ES-I3 (cell line): ENCODE data around the gene LARP4B.
"Not testable (repeated sequence)": the region's sequence is repeated elsewhere in the genome, so short reads cannot be mapped to it uniquely, and the experiment has no call there.

Experiments used
- H3K36me3 ChIP-seq: 2 replicates; pipeline ENCODE4 v1.6.1; 2013; ENCODE audit warnings: mild to moderate bottlenecking, low read length, control low read depth, moderate library complexity; ENCODE audit not compliant: insufficient read depth
- H3K4me1 ChIP-seq: 2 replicates; pipeline ENCODE4 v1.6.1; 2013; ENCODE audit warnings: mild to moderate bottlenecking, control low read depth, low read length; ENCODE audit not compliant: insufficient read depth
- H3K9ac ChIP-seq: 2 replicates; pipeline ENCODE4 v1.6.1; 2013; ENCODE audit warnings: low read depth, mild to moderate bottlenecking, low read length, moderate library complexity
- H3K9me3 ChIP-seq: 2 replicates; pipeline ENCODE4 v1.6.1; 2013; ENCODE audit warnings: mild to moderate bottlenecking, low read length, moderate library complexity; ENCODE audit not compliant: control insufficient read depth, insufficient read depth

Gene LARP4B

DNA sequence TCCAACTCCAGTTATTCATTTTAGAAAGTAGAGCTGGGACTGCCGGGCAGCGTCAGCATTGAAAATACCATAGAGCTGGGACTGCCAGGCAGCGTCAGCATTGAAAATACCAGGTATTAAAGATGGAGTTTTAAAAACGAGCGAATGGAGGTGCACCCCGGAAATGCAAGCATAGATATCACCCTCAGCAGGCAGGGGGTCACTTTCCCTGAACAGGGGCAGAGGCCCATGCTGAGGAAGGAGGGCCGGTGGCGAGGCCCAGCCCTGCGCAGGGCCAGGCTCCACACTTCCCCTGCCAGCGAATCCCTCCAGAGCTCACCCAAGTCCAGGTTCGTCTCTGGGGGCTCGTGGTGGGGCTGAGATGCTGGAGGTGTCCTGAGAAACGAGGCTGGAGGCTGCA is 157.3 kb downstream of the LARP4B start:
- H3K9ac ChIP-seq = no peak overlapping the region
- H3K4me1 ChIP-seq = peaks cover 5% of the 10 kb centered on the region; the same call in 1 of the 2 replicates
- H3K9me3 ChIP-seq = no peaks in the 10 kb centered on the region
- H3K36me3 ChIP-seq = no peaks in the 10 kb centered on the region

DNA sequence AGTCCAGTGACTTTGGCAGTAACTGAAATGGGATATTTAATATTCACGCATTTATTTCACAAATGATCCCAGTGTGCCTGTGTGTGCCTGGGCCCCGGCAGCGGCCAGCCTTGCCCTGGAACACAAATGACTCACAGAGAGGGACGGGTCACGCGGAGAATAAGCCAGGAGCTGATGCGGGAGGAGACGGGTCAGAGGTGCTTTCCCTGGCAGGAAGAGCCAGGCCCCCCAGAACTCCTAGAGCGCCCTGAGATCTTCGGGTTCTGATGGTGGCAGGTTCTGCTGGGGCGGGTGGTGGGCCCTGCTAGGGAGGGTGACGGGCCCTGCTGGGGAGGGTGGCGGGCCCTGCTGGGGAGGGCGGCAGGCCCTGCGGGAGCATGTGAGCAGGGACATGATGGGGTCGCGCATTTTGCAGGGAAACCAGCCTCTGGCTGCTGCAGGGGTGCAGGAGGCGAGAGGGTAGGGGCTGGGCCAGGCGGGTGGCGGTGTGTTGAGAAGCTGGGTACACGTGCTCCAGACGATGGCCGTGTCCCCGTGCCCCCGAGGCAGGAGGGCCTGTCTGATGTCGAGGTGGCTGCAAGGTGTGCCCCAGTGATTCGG is 157.8 kb downstream of the LARP4B start:
- H3K36me3 ChIP-seq = no peaks in the 10 kb centered on the region
- H3K9ac ChIP-seq = no peak overlapping the region
- no peaks in the 10 kb centered on the region; the same call in 1 of the 2 replicates for H3K4me1 ChIP-seq
- H3K9me3 ChIP-seq = no peaks in the 10 kb centered on the region

DNA sequence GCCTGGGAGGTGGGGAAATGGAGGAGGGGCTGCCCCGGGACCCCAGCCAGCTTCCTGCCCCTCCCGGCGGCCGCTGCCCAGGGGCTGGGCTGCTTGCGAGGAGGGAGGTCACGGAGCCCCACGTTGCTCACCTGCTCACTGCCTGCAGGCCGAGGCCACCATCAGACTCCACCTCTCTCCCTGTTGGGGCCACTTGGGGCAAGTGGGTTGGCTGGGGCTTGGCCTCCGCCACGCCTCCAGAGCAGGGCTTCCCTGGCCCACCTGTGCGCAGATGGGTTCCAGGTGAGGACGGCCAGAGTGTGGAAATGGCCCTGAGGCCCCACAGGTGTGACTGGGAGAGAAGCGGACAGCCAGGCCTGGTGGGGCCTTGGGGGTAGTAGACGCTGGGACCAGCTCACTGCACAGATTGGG is 159.3 kb downstream of the LARP4B start:
- Histone ChIP-seq H3K36me3 (no peaks in the 10 kb centered on the region), H3K9me3 (no peaks in the 10 kb centered on the region), H3K9ac (no peak overlapping the region), H3K4me1 (no peaks in the 10 kb centered on the region)

GRCh38 chr10:771647-772046 is 159.9 kb downstream of the LARP4B start:
- H3K9me3 ChIP-seq = no peaks in the 10 kb centered on the region
- no peaks in the 10 kb centered on the region for H3K4me1 ChIP-seq
- H3K36me3 ChIP-seq = no peaks in the 10 kb centered on the region
- H3K9ac ChIP-seq = no peak overlapping the region

- H3K9me3 ChIP-seq = no peaks in the 10 kb centered on the region
- no peaks in the 10 kb centered on the region for H3K4me1 ChIP-seq
- H3K9ac ChIP-seq = no peak overlapping the region
- H3K36me3 ChIP-seq = no peaks in the 10 kb centered on the region
These were observed 160.5 kb downstream of the LARP4B start for GRCh38 chr10:770975-771374.

DNA sequence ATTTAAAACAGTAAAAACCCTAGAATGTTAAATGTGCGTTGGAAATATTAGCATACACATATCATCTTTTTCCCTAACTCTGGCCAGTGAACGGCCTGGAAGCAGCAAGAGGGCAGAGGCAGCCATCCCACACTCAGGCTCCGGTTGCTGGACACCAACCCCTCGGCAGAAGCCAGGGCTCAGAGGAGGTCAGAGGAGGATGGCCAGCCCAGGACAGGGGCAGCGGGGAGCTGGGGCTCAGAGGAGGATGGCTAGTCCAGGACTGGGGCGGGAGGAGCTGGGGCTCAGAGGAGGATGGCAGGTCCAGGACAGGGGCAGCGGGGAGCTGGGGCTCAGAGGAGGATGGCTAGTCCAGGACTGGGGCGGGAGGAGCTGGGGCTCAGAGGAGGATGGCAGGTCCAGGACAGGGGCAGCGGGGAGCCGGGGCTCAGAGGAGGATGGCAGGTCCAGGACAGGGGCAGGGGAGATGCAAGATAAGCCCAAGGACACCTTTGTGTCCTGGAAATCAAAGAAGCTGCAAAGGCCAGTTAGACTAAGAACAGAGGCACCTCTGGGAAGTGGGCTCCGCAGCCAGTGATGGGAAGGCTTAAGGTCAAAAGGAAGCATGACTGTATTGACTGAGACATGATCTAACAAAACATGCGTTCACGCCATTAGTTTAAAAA is 161.3 kb downstream of the LARP4B start:
- H3K9me3 ChIP-seq, H3K9ac ChIP-seq, H3K36me3 ChIP-seq, H3K4me1 ChIP-seq: not testable (repeated sequence)

GRCh38 chr10:767794-768193 is 163.7 kb downstream of the LARP4B start:
- H3K36me3 ChIP-seq = no peaks in the 10 kb centered on the region
- no peaks in the 10 kb centered on the region for H3K4me1 ChIP-seq
- no peaks in the 10 kb centered on the region for H3K9me3 ChIP-seq
- H3K9ac ChIP-seq = no peak overlapping the region

DNA sequence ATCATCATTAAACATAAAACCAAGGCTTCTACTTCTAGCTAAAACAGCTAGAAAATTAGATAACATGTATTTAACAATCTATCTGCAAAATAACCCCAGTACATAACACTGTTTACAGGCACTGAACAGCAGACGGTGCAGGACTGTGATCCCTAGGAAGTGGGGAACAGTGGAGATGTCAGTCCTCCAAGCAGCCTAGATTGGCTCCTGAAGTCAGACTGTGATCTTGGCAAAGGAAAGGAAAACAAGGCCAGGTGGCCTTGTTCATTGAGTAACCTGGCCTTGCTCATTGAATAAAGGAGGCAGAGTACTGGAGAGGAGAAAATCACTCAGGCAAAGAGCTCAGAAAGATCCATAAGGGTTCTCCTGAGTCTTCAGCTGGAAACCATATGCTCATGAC is 164.3 kb downstream of the LARP4B start:
- no peaks in the 10 kb centered on the region for H3K9me3 ChIP-seq
- H3K9ac ChIP-seq = no peak overlapping the region
- H3K36me3 ChIP-seq = no peaks in the 10 kb centered on the region
- H3K4me1 ChIP-seq = no peaks in the 10 kb centered on the region

GRCh38 chr10:761376-761775 is 170.1 kb downstream of the LARP4B start:
- H3K36me3 ChIP-seq = no peaks in the 10 kb centered on the region
- H3K9me3 ChIP-seq = no peaks in the 10 kb centered on the region
- H3K4me1 ChIP-seq = no peaks in the 10 kb centered on the region
- H3K9ac ChIP-seq = no peak overlapping the region

- H3K4me1 ChIP-seq = no peaks in the 10 kb centered on the region
- H3K9me3 ChIP-seq = no peaks in the 10 kb centered on the region
- no peak overlapping the region for H3K9ac ChIP-seq
- H3K36me3 ChIP-seq = no peaks in the 10 kb centered on the region
These were observed 170.9 kb downstream of the LARP4B start for GRCh38 chr10:760622-761021.

DNA sequence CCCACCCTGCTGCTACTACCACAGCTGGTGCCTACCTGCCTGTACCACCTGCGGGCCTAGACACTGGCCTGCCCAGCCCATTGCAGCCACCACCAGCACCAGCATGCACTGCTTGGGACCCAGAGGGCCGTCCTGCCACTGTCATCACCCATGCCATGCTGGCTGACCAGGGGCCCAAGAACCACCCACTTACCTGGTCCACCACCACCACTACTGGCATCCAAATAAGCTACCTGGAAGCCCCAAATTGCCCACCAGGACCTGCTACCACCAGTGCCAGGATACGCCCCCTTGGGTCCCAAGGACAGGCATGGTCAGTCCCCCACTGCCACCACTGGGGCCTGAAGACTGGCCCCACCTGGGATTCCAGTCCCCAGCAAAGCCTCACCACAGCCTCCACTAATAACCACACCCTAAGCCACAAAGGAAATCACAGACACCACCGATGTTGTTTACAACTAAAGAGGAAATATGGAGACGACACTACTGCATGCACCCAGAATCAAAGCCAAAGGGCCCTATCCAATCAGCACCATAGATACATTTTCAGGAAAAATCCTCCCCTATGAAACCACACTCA is 171.5 kb downstream of the LARP4B start:
- H3K9ac ChIP-seq = no peak overlapping the region
- no peaks in the 10 kb centered on the region for H3K9me3 ChIP-seq
- H3K4me1 ChIP-seq = no peaks in the 10 kb centered on the region
- no peaks in the 10 kb centered on the region for H3K36me3 ChIP-seq
